Skin epidermis (tissue), 12 donors: Measurements from ENCODE around the gene NAV2.
A peak's percentile ranks its signal among the peaks of the same experiment; 100 is the strongest.

ENCODE experiments used
- H3K27ac ChIP-seq, 21 experiments: fragments of 200-600 bp; sonication (generic) in 11 of 21; one replicate each; pipeline ENCODE4 v1.5.0; 2020; ENCODE audit warnings: mild to moderate bottlenecking in 3 of 21, inconsistent platforms in 2 of 21, moderate library complexity in 2 of 21
- H3K4me3 ChIP-seq, 7 experiments: fragments of 200-600 bp; sonication (generic) in 2 of 7; one replicate each; pipeline ENCODE4 v1.5.0; 2020; ENCODE audit warnings: inconsistent platforms in 2 of 7, mild to moderate bottlenecking in 2 of 7, moderate library complexity in 1 of 7

Gene NAV2

DNA sequence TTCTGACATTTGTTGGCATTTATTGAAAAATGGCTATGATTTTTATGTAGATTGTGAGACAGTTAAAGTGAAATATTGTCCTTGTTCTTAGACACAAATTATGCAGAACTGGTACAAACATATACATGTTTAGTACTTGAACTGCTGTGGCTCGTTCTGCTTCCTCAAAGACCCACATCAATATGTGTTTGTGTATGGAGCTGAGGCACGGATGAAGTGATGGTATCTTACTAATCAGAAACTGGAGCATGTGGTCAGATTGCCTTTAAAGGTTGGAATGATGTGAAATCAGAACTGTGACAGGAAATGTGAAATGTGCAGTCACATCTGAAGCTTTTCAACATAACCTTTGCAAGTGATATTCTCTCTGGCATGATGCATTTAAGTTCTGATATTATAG lies 130.4 kb downstream of the NAV2 start:
- Histone ChIP-seq H3K4me3 (no peak overlapping the region), H3K27ac (no peak overlapping the region)

DNA sequence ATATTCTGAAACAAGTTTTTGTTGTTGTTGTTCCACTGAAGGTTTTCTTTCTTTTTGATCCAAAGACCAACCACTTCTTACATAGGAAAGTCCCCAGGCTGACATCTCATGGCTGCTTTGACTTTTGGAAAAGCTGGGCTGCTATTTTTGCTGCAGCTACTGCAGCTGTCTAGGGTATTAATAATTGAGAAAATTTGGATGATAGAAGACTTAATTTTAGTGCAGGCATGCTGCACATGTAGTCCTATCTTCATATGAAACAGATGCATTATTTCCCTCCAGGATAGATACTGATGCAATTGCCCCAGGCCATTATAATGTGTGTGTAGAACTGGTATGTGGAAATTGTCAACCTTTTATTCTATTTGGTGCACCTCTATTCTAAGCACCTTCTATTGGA lies 131.4 kb downstream of the NAV2 start:
- H3K4me3 ChIP-seq = no peak overlapping the region
- H3K27ac ChIP-seq = no peak overlapping the region

DNA sequence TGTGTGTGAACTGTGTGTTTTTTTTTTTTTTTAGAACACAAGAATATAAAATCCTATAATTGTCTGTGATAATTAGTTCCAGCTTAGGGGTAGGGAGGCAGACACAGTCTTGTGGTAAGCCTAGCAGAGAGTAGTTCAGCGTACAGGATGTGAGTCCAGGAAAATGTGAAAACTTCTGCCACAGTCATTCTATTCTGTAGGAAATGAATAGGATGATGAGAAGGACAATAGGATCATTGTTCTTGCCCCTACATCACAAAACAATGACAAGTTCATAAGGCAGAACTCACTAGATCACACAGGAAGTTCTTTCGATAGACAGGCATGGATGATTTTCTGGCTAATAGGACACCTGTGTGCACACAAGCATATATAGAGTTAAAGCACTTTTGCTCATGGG lies 132.2 kb downstream of the NAV2 start:
- Histone ChIP-seq H3K27ac (no peak overlapping the region), H3K4me3 (no peak overlapping the region)

DNA sequence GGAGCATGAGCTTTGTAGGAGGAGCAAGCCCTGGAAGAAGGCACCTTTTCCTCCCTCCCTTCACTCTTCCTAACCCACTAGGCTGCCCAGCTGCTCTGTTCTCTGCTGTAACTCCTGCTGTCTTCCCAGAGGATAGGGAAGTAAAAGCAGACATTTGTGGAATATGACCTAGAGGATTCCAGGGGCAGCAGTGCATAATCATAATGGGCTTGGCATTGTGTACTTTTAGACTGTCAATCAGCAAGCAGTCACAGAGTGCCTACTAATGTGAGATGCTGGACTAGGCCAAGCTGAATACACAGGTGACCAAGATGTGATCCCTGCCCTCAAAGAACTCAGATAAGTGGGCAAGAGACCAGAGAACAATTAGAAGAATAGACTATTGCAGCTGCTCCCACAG lies 133.0 kb downstream of the NAV2 start:
- no peak overlapping the region for H3K27ac ChIP-seq
- H3K4me3 ChIP-seq = no peak overlapping the region

DNA sequence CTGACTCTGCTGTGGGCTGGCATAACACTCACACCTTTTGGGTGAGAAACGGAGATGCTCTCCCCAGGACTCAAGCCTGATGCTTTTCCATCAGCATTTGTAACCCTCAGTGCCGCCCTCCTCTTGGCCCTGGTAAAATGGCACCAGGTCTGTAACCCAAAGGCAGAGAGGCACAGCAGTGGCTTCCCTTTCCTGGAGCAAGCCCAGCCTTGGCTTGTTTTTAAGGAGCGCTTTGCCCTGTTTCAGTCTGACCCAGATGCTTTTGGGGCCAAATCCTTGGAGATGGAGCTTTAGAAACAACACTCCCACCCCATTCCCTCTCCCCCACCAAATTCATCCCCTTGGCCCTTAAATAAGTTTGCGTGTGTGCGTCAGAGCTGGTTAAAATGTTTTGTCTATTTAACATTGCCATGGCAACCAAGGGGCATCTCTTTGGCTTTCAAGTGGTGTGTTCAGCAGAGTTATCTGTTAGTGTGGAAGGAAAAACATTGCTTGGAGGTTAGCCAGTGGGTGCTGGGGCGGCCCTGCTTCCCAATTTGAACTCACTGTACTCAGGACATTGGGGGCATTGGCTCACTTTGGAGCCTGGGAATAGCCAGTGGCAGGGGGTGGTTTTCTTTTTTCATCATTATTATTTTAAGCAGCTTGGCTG lies 134.1 kb downstream of the NAV2 start:
- Histone ChIP-seq H3K27ac (no peak overlapping the region), H3K4me3 (no peak overlapping the region)

DNA sequence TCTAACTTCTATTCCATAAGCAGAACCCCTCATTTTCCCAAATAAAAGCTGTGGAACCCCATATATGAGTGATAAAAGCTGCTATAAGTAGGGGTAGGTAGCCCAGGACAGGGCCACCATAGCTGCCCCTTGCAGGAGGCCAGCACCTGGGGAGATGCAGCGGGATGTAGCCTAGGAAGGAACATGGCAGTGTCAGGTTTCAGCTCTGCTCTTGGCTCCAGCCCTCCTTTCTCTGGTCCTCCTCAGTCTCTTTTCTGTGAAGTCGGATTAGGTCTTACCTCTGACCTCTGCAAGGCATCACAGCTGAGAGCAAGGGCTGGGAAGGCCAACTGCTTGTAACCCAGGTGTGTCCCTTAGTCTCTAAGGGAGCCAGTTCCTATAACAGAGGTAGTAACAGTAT lies 135.6 kb downstream of the NAV2 start:
- Histone ChIP-seq H3K27ac (no peak overlapping the region), H3K4me3 (no peak overlapping the region)

DNA sequence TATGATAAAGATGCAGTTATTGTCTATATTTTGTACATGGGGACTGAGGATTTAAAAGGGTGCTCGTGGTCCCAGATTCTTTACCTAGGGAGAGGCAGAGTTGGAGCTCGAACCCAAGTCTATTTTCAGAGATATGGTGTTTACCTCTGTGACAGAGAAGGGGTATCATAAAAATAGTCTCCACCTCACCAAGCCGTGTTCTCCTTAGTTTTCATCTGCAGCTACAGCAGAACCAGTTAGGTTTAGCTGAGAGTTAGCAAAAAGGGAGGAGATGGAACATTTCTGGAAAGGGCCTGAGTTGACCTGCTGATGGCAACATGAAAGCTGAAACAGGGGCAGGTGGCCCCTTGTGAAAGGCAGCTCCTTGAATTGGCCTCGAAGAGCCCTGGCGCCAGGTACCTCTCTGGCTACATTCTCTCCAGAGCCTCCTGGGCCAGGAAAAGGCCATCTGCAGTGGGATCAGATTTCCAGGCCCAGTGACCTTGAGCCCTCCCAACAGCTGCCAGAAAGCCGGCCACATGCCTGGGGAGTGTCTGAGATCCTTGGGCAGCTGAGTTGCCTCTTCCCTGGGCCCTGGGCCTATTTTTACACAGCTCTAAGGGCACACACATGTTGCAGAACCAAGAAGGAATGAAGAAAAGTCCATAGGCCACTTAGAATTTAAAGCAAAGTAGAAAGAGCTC lies 136.6 kb downstream of the NAV2 start:
- no peak overlapping the region for H3K27ac ChIP-seq
- H3K4me3 ChIP-seq = no peak overlapping the region

DNA sequence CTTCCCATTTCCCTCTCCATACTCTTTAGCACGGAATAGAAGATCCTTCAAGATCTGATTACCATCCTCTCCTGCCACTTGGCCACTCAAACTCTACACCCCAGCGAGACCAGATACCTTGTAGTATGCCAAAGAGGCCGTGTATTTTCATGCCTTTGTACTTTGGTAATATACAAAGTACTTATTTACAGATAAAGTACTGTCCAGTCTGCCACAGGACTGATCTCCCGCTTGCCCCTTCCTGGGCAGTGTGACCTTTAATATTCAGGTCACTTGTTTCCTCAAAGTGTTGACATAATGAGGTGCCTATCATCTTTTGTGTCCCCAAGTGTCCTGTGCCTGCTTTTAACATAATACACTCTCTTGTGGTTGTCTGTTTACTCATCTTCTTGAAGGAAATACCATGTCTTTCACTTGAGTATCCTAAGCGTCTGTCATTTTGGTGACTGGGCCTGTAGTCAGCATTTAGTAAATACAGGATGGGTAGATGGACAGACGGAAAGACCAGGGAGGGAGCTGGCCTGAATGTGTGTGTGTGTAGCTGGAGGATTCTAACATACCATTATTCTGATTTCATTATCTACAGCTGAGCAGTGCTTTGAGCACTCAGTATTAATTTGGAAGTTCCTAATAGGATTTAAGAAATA lies 137.4 kb downstream of the NAV2 start:
- H3K27ac ChIP-seq = no peak overlapping the region
- H3K4me3 ChIP-seq = no peak overlapping the region

DNA sequence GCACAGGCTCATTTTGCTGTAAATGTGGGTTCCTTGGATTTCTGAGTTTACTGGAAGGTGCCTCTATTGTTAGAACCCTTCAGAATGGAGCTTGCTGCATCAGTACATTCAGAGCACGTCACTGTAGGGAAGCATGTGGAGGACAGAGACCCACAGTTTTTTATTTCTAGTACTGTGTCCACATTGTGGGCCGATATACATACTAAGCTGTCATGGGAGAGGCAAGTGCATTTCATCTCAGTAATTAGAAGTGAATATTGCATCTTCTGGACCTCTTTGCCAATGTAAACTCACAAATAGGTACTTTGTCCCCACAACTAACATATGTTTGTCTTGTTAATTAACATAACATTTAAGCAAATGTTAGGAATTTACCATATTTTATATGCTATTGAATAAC lies 139.7 kb downstream of the NAV2 start:
- no peak overlapping the region for H3K27ac ChIP-seq
- no peak overlapping the region for H3K4me3 ChIP-seq

DNA sequence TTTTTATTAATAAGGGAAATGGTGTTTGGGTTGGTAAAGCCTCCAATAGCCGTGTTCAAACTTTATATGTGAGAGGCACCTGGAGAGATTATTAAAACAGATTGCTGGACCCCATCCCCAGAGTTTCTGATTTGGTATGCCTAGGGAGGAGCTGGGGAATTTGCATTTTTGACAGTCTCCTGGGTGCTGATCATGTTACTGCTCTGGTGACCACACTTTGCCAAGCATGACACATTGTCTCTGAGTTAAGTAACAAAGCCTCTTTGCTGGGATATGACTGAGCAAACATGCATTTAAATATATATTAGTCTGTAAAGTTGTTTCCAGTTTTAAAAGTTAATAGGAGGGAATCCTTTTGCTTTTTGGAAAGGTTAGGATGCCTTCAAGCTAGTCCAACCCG lies 140.4 kb downstream of the NAV2 start:
- no peak overlapping the region for H3K27ac ChIP-seq
- no peak overlapping the region for H3K4me3 ChIP-seq

DNA sequence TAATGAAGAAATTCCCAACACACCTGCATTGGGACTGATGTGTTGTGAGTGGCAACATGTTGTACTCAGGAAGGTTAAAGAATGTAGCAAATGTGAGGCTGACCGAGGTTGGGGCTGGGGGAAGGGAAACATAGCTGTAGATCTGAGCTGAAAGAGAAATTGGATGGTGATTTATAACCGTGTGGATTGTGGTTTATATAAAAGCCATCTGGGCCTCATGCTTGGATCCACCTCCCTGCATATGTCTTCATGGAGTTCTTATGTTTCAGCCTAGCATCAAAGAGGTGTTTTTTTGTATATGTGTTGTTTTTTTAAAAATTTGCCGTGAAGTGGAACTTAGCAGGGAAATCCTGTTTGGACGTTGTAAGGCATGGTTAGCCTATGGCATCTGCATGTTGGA lies 141.3 kb downstream of the NAV2 start:
- H3K4me3 ChIP-seq = no peak overlapping the region
- no peak overlapping the region for H3K27ac ChIP-seq

DNA sequence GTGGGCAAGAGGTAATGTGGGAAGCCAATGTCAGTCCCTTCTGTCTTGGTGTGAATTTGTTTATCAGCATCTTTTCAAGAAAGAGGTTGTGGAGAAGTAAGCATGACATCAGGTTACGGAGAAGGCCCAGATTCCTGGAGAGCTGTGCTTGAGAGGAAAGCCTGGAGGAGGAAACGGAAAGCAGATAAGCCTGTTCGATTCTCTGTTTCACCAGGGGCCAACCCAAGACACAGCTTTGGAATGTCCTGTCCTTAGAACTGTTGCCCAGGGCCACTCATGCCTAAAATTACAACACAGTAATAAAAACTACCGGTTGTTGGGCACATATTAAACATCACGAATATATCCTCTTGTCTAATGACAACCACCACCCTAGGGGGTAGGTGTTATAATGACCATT lies 148.5 kb downstream of the NAV2 start:
- Histone ChIP-seq H3K27ac (no peak overlapping the region), H3K4me3 (no peak overlapping the region)

DNA sequence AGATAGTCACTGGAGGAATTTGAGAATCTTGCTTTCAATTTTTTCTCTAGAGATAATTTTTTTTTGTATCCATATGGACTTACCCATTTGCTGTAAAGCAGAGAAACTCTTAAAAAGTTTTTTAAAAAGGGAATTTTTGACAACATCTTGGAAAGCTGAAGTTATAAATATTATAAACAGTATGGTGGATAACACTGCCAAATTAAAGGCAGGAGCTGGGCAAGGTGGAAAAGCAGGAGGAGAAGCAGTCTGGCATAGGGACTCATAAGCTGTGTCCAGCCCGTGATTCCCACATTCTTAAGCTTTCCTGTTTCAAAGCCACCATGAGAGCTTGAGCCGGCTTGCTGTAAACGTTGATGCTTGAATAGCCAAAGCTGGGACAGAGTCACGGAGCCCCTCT lies 149.5 kb downstream of the NAV2 start:
- Histone ChIP-seq H3K27ac (no peak overlapping the region), H3K4me3 (no peak overlapping the region)

DNA sequence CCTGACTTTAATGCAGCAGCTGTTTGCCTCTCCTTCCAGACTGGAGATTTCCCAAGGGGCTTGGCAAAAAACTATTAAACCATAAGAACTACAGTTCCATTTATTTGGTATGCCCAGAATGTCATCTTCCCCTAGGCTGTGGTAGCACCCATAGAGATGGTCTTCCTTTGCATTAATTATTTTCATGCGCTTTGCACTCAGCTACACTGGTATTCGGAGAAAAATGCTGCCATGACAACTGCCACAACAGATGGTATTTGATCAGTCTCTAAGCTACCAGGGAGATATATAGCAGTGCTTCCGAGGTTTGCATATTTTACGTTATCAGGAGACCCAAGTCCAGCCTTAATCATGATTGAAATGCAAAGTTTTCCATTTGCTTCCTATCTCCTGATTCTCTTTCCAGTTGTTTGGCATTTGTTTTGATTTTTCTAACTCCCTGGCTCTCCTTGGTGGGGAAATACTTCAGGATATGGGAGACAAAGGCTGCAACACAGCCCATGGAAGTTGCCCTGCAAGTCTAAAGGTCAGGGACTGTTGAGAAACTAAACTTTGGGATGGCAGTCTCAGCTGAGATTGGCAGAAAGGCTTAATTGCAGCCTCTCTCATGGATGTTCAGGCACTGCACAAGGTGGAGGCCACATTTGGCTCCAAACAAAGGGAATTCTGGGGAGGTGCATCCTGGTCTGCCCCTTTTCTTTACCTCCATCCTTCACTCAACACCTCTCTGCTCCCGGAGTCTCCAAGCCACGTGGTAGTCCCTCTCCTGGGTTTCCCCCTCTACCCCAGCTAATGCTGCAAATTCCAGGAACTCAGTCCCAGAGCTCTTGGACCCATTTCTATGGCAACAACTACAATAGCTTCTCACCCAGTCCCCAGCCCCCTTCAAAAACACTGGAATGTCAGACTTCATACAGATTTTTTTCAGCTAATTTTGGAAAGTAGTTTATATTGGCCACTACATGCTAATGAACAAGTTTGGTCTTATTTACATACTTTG lies 151.8 kb downstream of the NAV2 start:
- Histone ChIP-seq H3K27ac (no peak overlapping the region), H3K4me3 (no peak overlapping the region)

DNA sequence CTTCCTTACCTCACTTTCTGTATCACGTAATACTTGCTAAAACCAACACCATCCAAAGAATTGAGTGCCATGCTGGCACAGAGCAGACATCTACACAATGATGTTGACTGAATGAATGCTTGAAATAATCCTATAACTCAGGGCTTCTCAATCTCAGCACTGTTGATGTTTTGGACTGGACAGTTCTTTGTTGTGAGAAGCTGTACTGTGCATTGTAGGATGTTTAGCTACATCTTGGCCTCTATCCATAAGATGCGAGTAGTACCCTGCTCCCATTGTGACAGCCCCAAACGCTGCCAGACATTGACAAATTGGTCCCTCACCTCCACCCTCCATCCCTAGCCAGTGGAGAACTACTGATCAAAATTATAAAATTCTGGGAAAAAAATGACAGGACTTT lies 153.4 kb downstream of the NAV2 start:
- Histone ChIP-seq H3K27ac (no peak overlapping the region), H3K4me3 (no peak overlapping the region)

DNA sequence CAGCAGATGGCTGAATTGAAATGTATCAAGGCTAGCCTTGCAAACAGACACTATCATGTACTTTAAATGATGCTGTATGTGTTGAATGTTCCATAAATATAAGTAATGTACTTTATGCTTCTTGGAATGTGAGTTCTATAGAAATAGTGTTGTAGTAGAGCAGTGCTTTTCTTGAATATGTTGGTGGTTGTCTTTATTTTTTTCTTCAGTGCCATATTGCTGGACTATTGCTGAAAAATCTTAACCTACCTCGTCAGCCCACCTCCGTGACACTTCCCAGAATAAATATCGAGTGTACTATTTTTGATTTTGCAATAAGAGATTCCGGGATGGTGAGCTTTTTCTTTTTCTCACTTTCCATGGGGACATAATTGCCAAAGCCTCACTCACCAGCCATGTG lies 153.9 kb downstream of the NAV2 start:
- Histone ChIP-seq H3K4me3 (no peak overlapping the region), H3K27ac (no peak overlapping the region)

DNA sequence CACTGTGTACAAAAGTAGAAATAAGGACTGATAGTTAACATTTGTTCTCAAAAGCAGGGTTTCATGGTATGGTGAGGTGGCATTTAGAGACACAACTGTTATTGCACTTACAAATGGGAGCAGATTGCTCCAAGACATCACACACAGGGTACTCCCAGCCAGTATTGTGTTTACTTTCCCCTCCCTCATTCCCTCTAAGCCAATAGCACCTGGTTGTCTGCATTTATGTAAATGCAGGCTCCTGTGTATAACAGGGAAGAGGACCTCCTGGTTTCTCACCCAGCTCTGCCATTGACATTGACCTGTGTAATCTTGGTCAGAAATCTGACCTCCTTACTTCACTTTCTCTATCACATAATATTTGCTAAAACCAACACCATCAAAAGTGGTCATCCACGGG lies 154.4 kb downstream of the NAV2 start:
- Histone ChIP-seq H3K27ac (no peak overlapping the region), H3K4me3 (no peak overlapping the region)

DNA sequence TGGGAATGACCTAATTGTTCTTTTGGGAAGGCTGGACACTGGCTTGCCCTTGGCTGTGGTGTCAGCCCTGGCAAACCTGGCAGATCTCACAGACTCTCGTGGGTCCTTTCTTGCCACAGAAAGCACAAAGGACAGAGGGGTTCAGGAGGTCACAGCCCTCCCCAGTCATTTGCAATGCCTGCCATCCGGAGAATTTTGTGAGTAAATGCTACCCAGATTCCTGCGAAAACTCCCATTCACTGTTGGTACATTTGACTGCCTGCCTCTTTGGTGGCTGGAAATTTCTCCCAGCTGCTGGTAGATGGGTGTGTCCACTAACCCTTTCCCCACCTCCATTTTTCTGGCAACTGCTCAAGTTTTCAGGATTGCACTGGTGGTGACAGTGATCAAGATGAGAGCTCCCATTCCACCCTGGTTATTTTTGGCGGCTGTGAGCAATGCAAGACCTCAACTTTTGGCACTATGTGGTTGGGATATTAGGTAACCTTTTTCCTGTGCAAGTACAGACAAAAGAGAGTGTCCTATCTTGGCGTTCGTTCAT lies 155.7 kb downstream of the NAV2 start:
- H3K27ac ChIP-seq = peak overlapping the region in 8 of 21 experiments; percentile 14 to 61 (median 48)
- H3K4me3 ChIP-seq = no peak overlapping the region

DNA sequence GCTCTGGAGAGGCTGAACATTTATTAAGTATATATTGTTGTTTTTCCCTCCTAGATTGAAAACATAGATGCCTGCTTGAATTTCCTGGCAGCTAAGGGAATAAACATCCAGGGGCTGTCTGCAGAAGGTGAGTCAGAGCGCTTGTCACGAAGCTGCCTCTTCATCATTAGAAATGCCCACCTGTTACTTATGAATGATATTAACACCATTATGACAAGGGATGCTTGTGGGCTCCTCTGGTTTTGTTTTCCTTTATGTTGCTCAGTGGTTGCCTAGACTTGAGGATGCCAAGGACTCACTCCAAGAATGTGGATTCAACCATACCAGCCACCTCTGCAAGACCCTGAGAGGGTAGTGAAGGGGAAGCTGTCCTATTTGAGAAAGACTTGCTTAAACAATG lies 156.2 kb downstream of the NAV2 start:
- Histone ChIP-seq H3K4me3 (no peak overlapping the region), H3K27ac (peak overlapping the region in 2 of 21 experiments; percentile 9 to 35)

DNA sequence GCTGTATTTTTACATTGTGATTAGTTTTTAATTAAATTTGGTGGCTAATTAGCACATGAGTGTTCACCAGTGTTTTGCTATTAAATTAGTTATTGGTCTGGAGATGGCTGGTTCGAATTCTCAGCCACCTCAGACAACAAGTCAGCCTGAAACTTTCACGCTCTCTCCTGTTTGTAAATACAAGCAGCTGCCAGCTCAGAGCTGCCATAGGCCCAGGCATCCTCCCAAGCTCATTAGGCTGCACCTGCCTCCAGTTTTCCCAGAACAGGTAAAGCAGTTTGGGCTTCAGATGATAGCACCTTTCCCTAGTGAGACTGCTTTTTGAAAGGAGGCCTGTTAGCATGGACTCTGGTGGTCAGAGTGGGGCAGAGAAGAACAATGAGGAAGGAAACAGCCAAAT lies 156.8 kb downstream of the NAV2 start:
- no peak overlapping the region for H3K4me3 ChIP-seq
- H3K27ac ChIP-seq = peak overlapping the region in 2 of 21 experiments; percentile 0 to 35
